ENCODE data around the gene MTFR1L.

MTFR1L gene

GRCh38 chr1:25875856-25876692, 56.3 kb downstream of the MTFR1L start:
- peak in 8 of 56 donors; percentile 52 to 73 (median 64) for DNase-seq

DNA sequence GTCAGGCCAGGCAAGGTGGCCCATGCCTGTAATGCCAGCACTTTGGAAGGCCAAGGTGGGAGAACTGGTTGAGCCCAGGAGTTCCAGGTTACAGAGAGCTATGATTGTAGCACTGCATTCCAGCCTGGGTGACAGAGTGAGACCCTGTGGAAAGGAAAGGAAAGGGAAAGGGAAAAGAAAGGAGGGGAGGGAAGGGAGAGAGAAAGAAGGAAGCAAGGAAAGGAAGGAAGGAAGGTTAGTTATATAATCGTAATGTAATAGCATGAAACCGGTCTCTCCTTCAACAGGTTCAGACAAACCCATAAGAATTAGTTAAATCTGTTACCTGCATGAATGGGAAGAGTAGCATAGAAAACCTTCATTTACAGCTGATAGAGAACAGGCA, 56.9 kb downstream of the MTFR1L start:
- DNase-seq: no peak

DNA sequence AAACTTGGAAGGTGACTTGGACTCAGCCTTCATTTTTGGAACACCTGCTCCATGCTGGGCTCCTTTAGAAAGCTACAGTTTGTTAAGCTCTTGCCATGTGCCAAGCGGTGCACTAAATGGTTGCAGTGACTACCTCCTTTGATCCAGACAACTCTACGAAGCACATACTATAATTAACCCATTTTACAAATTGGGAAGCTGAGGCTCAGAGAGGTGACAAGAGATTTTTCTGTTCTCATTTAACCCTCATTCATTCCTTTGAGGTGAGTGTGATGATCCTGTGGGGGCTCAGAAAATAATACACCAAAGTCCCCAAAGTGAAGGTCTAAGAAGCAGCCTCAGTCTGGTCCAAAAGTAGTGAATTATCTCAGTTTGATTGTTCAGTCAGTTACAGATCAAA, 57.4 kb downstream of the MTFR1L start:
- no peak for DNase-seq

DNA sequence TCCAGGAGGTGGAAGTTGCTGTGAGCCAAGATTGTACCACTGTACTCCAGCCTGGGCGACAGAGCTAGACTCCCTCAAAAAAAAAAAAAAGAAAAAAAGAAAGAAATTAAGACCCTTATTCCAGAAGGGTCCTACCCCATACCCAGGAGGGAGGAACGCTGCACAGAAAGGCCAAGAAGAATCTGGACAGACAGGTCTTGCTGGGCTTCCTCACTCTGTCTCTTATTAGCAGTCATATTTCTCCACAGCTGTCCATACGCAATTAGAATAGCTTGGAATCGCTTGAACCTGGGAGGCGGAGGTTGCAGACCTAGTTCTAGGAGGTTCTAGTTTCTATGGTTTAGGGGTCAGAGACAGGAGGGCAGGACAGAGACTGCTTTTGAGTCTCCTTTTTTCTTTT, 58.9 kb downstream of the MTFR1L start:
- no peak for DNase-seq

GRCh38 chr1:25879675-25880074, 59.9 kb downstream of the MTFR1L start:
- no peak for DNase-seq

DNA sequence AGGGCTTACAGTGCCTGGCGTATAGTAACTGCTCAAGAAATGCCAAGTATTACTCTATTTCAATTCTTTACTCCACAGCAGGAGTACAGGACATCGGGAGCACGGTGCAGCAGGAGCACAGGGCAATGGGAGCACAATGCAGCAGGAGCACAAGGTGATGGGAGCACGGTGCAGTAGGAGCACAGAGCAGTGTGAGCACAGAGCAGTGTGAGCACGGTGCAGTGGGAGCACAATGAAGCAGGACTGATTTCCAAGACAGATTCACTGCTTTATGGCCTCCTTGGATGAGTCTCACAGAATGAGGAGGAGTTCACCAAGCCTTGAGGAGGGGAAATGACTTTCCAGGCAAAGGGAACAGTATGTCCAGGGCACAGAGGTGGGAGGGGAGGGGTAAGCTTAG, 60.8 kb downstream of the MTFR1L start:
- no peak for DNase-seq

DNA sequence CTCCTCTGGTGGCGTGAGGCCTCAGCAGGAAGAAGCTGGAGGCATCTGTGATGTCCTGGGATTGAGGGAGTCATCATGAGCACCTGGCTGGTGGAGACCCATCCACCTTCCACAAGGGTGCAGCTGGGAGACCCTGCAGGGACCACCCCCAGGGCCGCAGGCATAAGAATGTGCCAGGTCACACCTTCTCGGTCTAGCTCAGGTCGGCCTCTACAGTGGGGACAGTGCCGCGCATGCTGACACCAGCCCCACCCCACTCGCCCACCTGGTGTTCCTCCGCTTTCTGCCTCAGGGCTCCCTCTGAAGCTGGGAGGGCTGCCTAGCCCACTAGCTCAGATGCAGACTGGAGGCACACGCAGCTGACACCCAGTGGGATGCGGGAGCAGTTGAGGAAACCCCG, 61.5 kb downstream of the MTFR1L start:
- no peak for DNase-seq

All from nucleus accumbens (tissue), 56 donors.